Measurements from ENCODE around the gene DUSP9.

Gene DUSP9

DNA sequence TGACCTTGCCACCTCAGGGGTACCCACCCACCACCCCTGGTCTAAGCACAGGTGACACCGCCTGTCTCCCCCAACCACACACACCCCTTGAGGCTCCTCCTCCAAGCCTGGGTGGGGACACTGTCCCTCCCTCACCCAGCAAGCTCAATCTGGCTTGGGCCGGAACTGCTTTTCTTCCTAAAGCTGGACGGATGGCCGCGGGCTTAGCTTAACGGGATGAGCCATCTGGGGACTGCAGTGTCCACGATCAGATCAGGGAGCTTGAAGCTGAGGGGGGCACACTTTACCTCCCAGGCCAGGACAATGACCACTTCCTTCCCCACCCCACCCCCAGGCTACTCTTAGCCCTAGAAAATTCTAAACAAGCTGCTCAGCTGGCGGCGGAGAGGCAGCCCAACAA, 39.7 kb downstream of the DUSP9 start:
- no peaks in the 10 kb centered on the region for H3K36me3 ChIP-seq (replicated peaks)

DNA sequence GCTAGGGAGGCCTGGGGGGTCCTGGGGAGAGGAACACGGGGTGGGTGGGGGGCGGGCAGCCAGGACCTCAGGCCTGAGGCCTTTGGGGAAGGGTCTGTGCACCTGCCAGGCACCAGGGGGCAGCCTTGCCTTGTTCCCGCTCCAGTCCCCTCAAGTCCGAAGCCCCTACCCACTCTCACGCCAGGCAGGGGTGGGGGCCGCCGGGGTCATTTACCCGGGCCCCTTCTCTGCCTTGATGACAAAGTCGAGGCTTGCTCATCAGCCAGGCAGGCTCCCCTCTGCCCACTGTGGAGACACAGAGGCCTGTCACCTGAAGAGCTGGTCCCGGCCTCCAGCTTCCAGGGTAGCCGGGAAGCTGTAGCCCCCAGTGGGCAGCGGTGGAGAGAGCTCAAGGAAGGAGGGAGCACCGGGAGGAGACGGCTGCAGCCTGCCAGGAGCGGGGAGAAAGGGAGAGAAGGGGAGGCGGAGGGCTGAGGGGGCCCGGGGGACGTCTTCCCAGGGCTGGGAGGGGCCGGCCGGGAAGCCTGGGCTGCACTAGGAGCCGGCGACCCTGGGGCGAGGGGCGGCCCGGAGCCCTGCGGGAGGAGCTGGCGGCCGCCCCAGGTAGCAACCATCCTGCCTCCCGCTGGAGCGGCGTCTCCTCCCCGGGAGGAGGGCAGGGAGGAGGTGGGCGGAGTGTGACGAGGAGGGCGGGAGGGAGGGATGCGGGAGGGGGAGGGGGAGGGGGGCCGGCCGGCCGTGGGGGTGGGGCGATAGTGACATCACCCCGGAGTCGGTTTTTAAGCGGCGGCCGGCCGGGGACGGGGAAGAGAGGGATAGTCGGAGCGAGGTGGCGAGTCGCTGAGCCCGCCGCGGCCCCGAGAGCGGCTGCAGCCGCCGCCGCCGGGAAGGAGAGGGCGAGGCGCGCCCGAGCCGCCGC, 40.4 kb downstream of the DUSP9 start, which contains the start of gene SLC6A8:
Gene SLC6A8, plus strand, starts transcription at position 806 of the 919 bp plus-strand sequence. CDS start 649 bp downstream, outside the sequence.
- Histone ChIP-seq H3K4me3 (ENCODE audit: low read depth, low read length) (peak within 1 kb of the TSS; percentile 34), H3K27ac (no peak within 1 kb of the TSS), H3K36me3 (replicated peaks) (no peaks in the 10 kb centered on the region), H3K27me3 (replicated peaks) (no peaks in the 10 kb centered on the region)
- DNase-seq = peak; percentile 19
- in situ Hi-C loops (cut with HindIII; ENCODE audit: low pct_ligation_motif_present, low sequenced_read_pairs) = no loop called here
- TF ChIP-seq, protein P1, sequence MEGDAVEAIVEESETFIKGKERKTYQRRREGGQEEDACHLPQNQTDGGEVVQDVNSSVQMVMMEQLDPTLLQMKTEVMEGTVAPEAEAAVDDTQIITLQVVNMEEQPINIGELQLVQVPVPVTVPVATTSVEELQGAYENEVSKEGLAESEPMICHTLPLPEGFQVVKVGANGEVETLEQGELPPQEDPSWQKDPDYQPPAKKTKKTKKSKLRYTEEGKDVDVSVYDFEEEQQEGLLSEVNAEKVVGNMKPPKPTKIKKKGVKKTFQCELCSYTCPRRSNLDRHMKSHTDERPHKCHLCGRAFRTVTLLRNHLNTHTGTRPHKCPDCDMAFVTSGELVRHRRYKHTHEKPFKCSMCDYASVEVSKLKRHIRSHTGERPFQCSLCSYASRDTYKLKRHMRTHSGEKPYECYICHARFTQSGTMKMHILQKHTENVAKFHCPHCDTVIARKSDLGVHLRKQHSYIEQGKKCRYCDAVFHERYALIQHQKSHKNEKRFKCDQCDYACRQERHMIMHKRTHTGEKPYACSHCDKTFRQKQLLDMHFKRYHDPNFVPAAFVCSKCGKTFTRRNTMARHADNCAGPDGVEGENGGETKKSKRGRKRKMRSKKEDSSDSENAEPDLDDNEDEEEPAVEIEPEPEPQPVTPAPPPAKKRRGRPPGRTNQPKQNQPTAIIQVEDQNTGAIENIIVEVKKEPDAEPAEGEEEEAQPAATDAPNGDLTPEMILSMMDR (IDR thresholded peaks at IDR 0.05; ENCODE audit: low read depth, low read length, missing control alignments) = peak; percentile 42

More for the DNA sequence above, 39.7 kb downstream of the DUSP9 start:
- no peak for DNase-seq
- TF ChIP-seq, protein P1 (IDR thresholded peaks at IDR 0.05; ENCODE audit: low read depth, low read length, missing control alignments) = no peak
- in situ Hi-C loops (cut with HindIII; ENCODE audit: low pct_ligation_motif_present, low sequenced_read_pairs) = no loop called here
- no peaks in the 10 kb centered on the region for H3K27me3 ChIP-seq (replicated peaks)
- H3K4me3 ChIP-seq (ENCODE audit: low read depth, low read length) = no peak overlapping the region
- H3K27ac ChIP-seq = no peak overlapping the region

DNA sequence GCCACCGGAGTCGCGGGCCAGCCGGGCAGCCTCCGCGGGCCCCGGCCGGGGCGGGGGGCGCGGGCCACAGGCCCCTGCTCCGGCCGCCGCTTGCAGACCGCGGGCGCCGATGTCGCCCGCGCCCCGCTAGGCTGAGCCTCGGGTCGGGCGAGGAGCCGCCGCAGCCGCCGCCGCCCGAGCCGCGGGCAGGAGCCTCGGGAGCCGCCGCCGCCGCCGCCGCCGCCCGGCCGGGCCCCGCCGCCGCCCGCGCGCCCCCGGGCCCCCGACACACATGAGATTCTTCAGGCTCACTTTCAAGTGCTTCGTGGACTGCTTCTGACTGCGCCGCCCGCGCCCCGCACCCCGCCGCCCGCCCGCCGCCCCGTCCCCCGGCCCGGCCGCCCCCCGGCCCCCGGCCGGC, 41.1 kb downstream of the DUSP9 start:
- in situ Hi-C loops (cut with HindIII; ENCODE audit: low pct_ligation_motif_present, low sequenced_read_pairs) = no loop called here
- no peak for DNase-seq
- no peak overlapping the region for H3K4me3 ChIP-seq (ENCODE audit: low read depth, low read length)
- H3K27me3 ChIP-seq (replicated peaks) = no peaks in the 10 kb centered on the region
- TF ChIP-seq, protein P1 (IDR thresholded peaks at IDR 0.05; ENCODE audit: low read depth, low read length, missing control alignments) = no peak
- H3K36me3 ChIP-seq (replicated peaks) = no peaks in the 10 kb centered on the region
- no peak overlapping the region for H3K27ac ChIP-seq

DNA sequence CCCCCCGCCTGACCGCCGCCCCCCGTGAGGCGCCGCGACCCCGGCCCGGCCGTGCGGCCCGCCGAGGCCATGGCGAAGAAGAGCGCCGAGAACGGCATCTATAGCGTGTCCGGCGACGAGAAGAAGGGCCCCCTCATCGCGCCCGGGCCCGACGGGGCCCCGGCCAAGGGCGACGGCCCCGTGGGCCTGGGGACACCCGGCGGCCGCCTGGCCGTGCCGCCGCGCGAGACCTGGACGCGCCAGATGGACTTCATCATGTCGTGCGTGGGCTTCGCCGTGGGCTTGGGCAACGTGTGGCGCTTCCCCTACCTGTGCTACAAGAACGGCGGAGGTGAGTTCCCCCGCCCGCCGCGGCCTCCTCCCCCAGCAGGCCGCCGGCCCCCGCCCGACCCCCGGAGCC, 41.5 kb downstream of the DUSP9 start:
- Histone ChIP-seq H3K27ac (no peak overlapping the region), H3K36me3 (replicated peaks) (no peaks in the 10 kb centered on the region), H3K27me3 (replicated peaks) (no peaks in the 10 kb centered on the region), H3K4me3 (ENCODE audit: low read depth, low read length) (peak overlapping the region; percentile 34)
- no peak for DNase-seq
- TF ChIP-seq, protein P1 (IDR thresholded peaks at IDR 0.05; ENCODE audit: low read depth, low read length, missing control alignments) = no peak
- in situ Hi-C loops (cut with HindIII; ENCODE audit: low pct_ligation_motif_present, low sequenced_read_pairs) = no loop called here

DNA sequence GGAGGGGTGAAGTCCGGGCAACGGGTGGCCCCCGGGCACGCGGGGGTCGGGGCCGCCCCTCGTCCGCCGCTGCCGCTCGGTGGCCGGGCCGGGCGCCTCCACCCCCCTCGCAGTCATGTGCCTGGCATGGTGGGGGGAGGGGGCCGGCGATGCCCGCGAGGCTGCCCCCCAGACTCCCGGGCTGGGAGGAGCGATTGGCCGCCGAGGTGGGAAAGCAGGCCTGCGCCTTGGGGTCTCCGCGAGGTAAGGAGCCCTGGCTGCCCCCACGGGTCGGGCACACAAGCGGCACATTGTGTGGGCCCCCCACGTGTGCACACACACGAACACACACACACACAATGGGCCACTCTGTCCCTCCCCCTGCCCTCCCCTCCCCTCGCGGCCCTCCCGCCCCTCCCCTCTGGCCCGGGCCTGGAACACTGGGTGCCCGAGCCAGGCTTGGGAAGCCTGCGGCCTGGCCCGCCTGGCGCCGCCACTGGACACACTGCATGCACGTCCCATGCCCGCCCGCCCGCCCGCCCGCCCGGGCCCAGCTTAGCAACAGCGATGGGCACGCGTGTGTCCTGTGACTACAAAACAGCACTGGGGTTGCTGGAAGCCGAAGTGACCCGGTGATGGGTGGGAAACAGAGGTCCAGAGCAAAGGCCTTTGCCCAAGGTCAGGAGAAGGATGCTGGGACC, 42.0 kb downstream of the DUSP9 start:
- TF ChIP-seq, protein P1 (IDR thresholded peaks at IDR 0.05; ENCODE audit: low read depth, low read length, missing control alignments) = no peak
- DNase-seq = no peak
- Histone ChIP-seq H3K27me3 (replicated peaks) (no peaks in the 10 kb centered on the region), H3K36me3 (replicated peaks) (no peaks in the 10 kb centered on the region), H3K4me3 (ENCODE audit: low read depth, low read length) (peak overlapping the region; percentile 41), H3K27ac (no peak overlapping the region)
- in situ Hi-C loops (cut with HindIII; ENCODE audit: low pct_ligation_motif_present, low sequenced_read_pairs) = no loop called here

Data from brain microvascular endothelial cell (primary cell).